ENCODE data around the gene CYTH1.

CYTH1 gene

DNA sequence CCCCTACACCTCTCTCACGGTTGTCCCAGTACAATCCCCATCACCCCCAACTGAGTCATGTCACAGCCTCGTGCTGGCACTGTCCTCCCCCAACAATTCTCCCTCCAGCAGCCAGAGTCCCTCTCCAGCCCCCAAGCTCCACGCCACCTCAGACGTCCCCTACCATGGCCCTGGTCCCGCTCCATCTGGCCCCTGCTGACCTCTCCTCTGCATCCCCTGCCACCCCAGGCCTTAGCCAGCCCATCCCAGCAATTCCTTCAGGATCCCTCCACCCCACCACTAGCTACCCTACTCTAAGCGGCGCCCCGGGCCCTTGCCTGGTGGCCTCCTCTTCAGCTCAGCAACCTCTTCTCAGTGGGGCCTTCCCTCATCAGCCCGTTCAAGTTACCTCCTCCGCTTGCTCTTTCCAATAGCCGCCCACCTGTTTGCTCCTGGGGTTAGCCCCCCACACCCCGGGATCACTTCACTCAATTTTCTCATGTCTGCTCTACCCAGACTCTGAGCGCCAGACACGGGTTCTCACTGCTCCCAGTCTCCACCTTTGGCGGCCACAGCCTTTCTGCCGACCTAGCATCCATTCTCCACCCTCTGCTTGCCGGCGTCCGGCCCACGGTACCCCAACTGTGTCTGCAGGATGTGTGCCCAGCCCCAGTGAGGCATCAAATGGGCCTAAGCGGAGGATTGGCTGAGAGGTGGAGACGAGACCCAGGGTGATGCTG lies 112.7 kb downstream of the CYTH1 start:
- Histone ChIP-seq H3K79me2 (ENCODE audit: insufficient read depth, low read length) (no peaks in the 10 kb centered on the region), H3F3A (ENCODE audit: insufficient read depth, low read length) (no peaks in the 10 kb centered on the region), H3K4me3 (ENCODE audit: low read depth, low read length, poor library complexity, severe bottlenecking) (no peak overlapping the region), H3K36me3 (ENCODE audit: insufficient read depth, low read length) (no peaks in the 10 kb centered on the region), H3K4me1 (ENCODE audit: insufficient read depth, low read length, severe bottlenecking) (peaks cover 7% of the 10 kb centered on the region), H2AFZ (ENCODE audit: low read length) (no peak overlapping the region), H3K9ac (ENCODE audit: low read length) (no peak overlapping the region), H3K4me2 (ENCODE audit: low read length) (no peak overlapping the region), H4K20me1 (ENCODE audit: insufficient read depth, low read length) (no peaks in the 10 kb centered on the region), H3K9me2 (ENCODE audit: low read depth, low read length) (no peaks in the 10 kb centered on the region), H3K27ac (ENCODE audit: low read depth, low read length, poor library complexity, severe bottlenecking) (no peak overlapping the region), H3K27me3 (ENCODE audit: insufficient read depth, low read length) (no peaks in the 10 kb centered on the region; the same call in 1 of the 2 replicates), H3K9me3 (ENCODE audit: low read length) (no peaks in the 10 kb centered on the region)
- TF ChIP-seq EZH2 (IDR thresholded peaks at IDR 0.05; ENCODE audit: borderline replicate concordance, low read length): no peak
- TF ChIP-seq, protein P1, sequence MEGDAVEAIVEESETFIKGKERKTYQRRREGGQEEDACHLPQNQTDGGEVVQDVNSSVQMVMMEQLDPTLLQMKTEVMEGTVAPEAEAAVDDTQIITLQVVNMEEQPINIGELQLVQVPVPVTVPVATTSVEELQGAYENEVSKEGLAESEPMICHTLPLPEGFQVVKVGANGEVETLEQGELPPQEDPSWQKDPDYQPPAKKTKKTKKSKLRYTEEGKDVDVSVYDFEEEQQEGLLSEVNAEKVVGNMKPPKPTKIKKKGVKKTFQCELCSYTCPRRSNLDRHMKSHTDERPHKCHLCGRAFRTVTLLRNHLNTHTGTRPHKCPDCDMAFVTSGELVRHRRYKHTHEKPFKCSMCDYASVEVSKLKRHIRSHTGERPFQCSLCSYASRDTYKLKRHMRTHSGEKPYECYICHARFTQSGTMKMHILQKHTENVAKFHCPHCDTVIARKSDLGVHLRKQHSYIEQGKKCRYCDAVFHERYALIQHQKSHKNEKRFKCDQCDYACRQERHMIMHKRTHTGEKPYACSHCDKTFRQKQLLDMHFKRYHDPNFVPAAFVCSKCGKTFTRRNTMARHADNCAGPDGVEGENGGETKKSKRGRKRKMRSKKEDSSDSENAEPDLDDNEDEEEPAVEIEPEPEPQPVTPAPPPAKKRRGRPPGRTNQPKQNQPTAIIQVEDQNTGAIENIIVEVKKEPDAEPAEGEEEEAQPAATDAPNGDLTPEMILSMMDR (IDR thresholded peaks at IDR 0.05; ENCODE audit: low read length): no peak

GRCh38 chr17:78668847-78669246 lies 113.2 kb downstream of the CYTH1 start:
- H3K4me3 ChIP-seq (ENCODE audit: low read depth, low read length, poor library complexity, severe bottlenecking): no peak overlapping the region
- H3F3A ChIP-seq (ENCODE audit: insufficient read depth, low read length): no peaks in the 10 kb centered on the region
- no peak overlapping the region for H2AFZ ChIP-seq (ENCODE audit: low read length)
- H3K4me1 ChIP-seq (ENCODE audit: insufficient read depth, low read length, severe bottlenecking): peaks cover 7% of the 10 kb centered on the region
- no peaks in the 10 kb centered on the region for H3K79me2 ChIP-seq (ENCODE audit: insufficient read depth, low read length)
- H3K4me2 ChIP-seq (ENCODE audit: low read length): no peak overlapping the region
- H3K9me3 ChIP-seq (ENCODE audit: low read length): no peaks in the 10 kb centered on the region
- H3K9me2 ChIP-seq (ENCODE audit: low read depth, low read length): no peaks in the 10 kb centered on the region
- no peak overlapping the region for H3K9ac ChIP-seq (ENCODE audit: low read length)
- H4K20me1 ChIP-seq (ENCODE audit: insufficient read depth, low read length): no peaks in the 10 kb centered on the region
- TF ChIP-seq EZH2 (IDR thresholded peaks at IDR 0.05; ENCODE audit: borderline replicate concordance, low read length): no peak
- TF ChIP-seq, protein P1 (IDR thresholded peaks at IDR 0.05; ENCODE audit: low read length): no peak
- no peaks in the 10 kb centered on the region for H3K36me3 ChIP-seq (ENCODE audit: insufficient read depth, low read length)
- no peak overlapping the region for H3K27ac ChIP-seq (ENCODE audit: low read depth, low read length, poor library complexity, severe bottlenecking)
- no peaks in the 10 kb centered on the region; the same call in 1 of the 2 replicates for H3K27me3 ChIP-seq (ENCODE audit: insufficient read depth, low read length)

DNA sequence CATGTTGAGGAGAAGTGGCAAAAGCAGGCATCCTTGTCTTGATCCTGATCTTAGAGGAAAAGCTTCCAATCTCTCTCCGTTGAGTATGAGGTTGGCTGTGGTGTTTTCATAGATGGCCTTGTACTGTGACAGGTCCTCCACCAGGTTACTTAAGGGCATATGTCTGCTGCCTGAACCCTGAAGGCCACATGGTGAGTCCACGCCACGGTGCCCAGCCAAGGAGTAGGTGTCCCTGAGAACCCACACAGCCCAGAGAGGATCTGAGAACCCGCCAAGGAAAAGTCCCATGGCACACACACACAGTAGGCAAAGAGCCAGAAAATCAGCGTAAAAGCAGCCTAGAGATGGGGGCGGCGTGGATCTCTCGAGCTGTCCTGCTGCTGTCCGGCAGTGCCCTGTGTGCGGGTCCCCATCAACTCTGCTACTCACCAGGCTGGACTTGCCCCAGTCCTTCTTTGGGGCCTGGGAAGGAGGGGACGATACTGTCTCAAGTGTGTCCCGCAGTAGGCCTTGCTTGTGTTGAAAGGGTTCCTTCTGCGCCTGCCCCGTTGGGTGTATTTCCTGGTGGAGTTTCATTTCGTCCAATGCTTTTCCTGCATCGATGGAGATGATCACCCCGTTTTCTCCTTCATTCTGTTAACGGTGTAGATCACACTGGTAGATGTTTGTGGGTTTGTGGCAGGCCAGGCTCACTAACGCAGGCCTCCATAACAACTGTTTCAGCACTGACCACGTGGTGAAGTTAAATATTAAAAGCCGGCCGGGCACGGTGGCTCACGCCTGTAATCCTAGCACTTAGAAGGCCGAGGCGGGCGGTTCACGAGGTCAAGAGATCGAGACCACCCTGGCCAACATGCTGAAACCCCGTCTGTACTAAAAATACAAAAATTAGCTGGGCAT lies 114.1 kb downstream of the CYTH1 start:
- Histone ChIP-seq H3K4me3 (ENCODE audit: low read depth, low read length, poor library complexity, severe bottlenecking) (no peak overlapping the region), H2AFZ (ENCODE audit: low read length) (no peak overlapping the region), H3K27me3 (ENCODE audit: insufficient read depth, low read length) (no peaks in the 10 kb centered on the region; the same call in 1 of the 2 replicates), H3K9me2 (ENCODE audit: low read depth, low read length) (no peaks in the 10 kb centered on the region), H3K4me2 (ENCODE audit: low read length) (no peak overlapping the region), H3F3A (ENCODE audit: insufficient read depth, low read length) (no peaks in the 10 kb centered on the region), H3K9me3 (ENCODE audit: low read length) (no peaks in the 10 kb centered on the region), H3K4me1 (ENCODE audit: insufficient read depth, low read length, severe bottlenecking) (peaks cover 7% of the 10 kb centered on the region), H3K36me3 (ENCODE audit: insufficient read depth, low read length) (no peaks in the 10 kb centered on the region), H3K79me2 (ENCODE audit: insufficient read depth, low read length) (no peaks in the 10 kb centered on the region), H3K9ac (ENCODE audit: low read length) (no peak overlapping the region), H3K27ac (ENCODE audit: low read depth, low read length, poor library complexity, severe bottlenecking) (no peak overlapping the region), H4K20me1 (ENCODE audit: insufficient read depth, low read length) (no peaks in the 10 kb centered on the region)
- TF ChIP-seq, protein P1 (IDR thresholded peaks at IDR 0.05; ENCODE audit: low read length): no peak
